ENCODE measurements around the gene BAIAP3. TPM values are rescaled to one million over a fixed set of nuclear protein-coding genes. Genes with fewer than 3 reads are reported as not detected.

BAIAP3 gene
- total RNA-seq, 2 experiments from 2014 or later: 0.12 to 0.46 TPM

GRCh38 chr16:1331712-1332617, 1.5 kb upstream of the BAIAP3 start:
- H3K4me1 Mint-ChIP-seq: peaks cover 16% of the 10 kb centered on the region
- peak; percentile 56 for DNase-seq
- H3K27me3 Mint-ChIP-seq: peaks cover 39% of the 10 kb centered on the region
- no peak overlapping the region for H3K27ac Mint-ChIP-seq
- H3K4me3 Mint-ChIP-seq: no peak overlapping the region
- H3K36me3 Mint-ChIP-seq: no peaks in the 10 kb centered on the region
- H3K9me3 Mint-ChIP-seq: no peaks in the 10 kb centered on the region

GRCh38 chr16:1332618-1333148, 762 bp upstream of the BAIAP3 start:
- Mint-ChIP-seq H3K27ac (no peak overlapping the region), H3K4me3 (no peak overlapping the region), H3K27me3 (peaks cover 39% of the 10 kb centered on the region), H3K9me3 (no peaks in the 10 kb centered on the region), H3K36me3 (no peaks in the 10 kb centered on the region), H3K4me1 (peaks cover 16% of the 10 kb centered on the region)
- DNase-seq: no peak

DNA sequence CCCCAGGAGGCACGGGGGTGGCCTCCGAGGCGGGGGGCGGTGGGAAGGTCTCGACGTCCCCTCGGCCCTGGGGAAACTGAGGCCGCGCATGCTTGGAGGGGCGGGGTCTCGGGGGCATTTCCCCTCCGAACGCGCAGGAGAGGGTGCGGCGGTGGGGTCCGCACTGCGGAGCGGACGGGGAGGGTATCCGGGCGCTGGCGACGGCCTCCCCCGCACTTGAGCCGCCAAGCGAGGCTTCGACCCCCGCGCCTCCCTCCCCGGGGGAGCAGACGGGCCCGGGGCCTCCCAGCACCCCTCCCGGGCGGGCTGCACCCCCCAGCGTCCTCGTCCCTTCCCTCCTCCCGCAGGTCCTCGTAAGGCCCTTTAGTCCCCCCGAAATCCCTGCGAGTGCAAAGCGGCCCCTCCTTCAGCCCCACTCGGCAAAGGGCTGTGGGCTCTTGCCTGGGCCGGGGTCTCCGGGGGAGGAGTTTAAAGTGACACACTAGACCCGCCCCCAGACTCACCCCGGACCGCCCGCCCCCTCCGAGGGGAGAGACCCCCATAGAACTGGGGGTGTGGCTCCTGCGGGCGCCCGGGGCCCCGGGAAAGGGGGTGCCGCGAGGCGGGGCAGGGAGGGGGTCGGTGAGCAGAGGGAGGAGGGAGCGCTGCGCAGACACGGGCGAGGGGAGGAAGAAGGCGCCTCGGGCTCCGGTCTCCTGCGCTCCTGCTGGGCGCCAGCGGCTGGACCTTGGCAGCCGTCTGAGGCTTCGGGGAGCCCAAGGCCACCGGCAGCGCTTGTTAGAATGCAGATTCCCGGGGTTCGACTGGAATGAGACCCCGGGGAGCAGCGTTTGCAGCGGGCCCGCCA, 632 bp downstream of the BAIAP3 start:
- no peak for DNase-seq
- Mint-ChIP-seq H3K27me3 (peaks cover 39% of the 10 kb centered on the region), H3K36me3 (no peaks in the 10 kb centered on the region), H3K4me3 (no peak overlapping the region), H3K4me1 (peaks cover 16% of the 10 kb centered on the region), H3K9me3 (no peaks in the 10 kb centered on the region), H3K27ac (no peak overlapping the region)

DNA sequence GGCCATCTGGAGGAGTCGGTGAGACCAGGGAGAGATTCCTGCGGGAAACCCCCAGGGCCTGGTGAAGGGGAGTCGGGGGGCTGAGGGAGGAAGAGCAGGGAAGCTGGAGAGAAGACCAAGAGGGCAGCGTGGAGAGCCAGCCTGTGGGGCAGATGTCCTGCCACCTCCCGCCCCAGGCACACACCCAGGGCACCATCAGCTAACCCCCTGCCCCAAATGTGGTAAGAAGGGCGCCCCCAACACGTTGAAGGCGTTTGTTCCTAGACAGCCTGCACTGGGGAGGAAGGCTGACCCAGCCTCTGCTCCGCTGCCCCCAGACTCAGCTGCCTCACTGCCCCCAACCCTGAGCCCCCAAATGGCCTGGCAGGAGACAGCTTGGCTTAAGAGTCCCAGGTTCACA, 1.3 kb downstream of the BAIAP3 start:
- Mint-ChIP-seq H3K4me1 (peaks cover 16% of the 10 kb centered on the region), H3K36me3 (no peaks in the 10 kb centered on the region), H3K9me3 (no peaks in the 10 kb centered on the region), H3K27me3 (peaks cover 39% of the 10 kb centered on the region), H3K27ac (no peak overlapping the region), H3K4me3 (no peak overlapping the region)
- DNase-seq: no peak

DNA sequence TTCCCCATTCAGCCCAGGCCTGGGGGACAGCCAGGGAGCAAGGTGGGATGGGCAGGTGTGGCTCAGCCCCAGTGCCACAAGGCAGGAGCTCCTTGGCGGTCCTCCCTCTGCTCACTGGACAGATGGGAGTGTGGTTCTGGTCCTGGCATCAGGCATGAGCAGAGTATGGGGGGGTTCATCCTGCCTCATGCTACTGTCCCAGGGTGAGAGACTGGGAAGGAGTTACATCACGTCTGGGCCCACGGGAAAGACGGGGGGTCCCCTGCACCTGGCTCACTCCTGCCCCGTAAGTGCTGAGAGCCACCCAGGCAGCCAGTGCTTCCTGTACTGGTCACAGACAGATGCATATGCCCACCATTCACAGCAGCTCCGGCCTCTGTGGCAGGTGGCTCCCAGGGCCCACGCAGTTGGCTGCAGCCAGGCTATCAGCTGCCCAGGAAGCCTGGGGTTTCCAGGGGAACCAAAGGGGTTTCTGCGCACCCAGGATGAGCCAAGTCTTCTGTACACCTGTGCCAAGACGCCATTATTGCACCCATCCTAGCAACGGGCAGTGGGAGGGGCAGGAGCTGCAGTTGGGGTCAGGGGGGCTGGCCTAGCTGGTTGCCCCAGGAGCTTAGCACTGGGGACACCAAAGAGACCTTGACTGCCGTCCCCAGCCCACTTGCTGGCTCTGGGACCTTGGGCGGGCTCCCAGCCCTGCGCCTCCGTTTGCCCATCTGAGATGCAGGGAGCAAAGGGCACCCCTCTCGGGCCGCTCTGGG, 1.9 kb downstream of the BAIAP3 start:
- no peak overlapping the region for H3K27ac Mint-ChIP-seq
- no peaks in the 10 kb centered on the region for H3K9me3 Mint-ChIP-seq
- peaks cover 39% of the 10 kb centered on the region for H3K27me3 Mint-ChIP-seq
- no peaks in the 10 kb centered on the region for H3K36me3 Mint-ChIP-seq
- H3K4me3 Mint-ChIP-seq: no peak overlapping the region
- DNase-seq: no peak
- H3K4me1 Mint-ChIP-seq: peaks cover 16% of the 10 kb centered on the region

DNA sequence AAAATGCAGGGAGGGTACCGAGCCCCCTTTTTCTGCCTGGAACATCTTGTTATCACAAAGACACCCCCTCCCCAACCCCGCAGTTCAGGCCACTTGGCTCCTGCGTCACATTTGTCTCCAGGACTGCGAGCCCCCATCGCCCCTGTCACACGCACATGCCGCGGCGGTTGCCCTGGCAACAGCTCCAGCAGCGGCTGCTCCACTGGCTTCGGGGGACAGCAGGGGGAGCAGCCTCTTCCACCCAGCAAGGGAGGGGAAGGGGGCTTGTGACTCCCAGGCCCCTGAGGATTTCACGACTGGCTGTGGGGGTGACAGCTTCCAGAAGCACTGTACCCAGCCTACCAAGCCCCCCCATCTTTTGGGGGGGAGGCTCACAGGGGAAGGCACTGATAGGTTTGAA, 2.6 kb downstream of the BAIAP3 start:
- Mint-ChIP-seq H3K36me3 (no peaks in the 10 kb centered on the region), H3K4me3 (no peak overlapping the region), H3K27ac (no peak overlapping the region), H3K4me1 (peaks cover 16% of the 10 kb centered on the region), H3K9me3 (no peaks in the 10 kb centered on the region), H3K27me3 (peaks cover 39% of the 10 kb centered on the region)
- peak; percentile 41 for DNase-seq

- peaks cover 34% of the 10 kb centered on the region for H3K27me3 Mint-ChIP-seq
These were observed 3.2 kb downstream of the BAIAP3 start for GRCh38 chr16:1336619-1337018.

DNA sequence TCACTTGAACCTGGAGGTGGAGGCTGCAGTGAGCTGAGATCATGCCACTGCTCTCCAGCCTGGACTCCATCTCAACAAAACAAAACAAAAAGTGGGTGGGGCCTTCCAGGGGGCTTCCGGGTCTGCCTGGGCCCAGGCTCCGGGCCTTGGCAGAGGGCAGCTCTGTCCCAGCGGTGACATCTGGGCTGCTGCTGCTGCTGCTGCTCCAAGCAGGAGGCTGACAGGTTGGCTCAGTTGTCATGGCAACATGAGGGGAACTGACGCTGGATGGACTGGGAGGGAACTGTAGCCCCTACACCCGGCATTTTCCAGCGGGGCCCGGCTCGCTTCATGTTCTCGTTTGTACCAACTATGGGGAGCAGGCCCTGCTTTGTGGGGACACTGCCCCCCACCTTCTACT, 4.0 kb downstream of the BAIAP3 start:
- no peaks in the 10 kb centered on the region for H3K9me3 Mint-ChIP-seq
- H3K27me3 Mint-ChIP-seq: peaks cover 26% of the 10 kb centered on the region
- no peak for DNase-seq
- H3K36me3 Mint-ChIP-seq: no peaks in the 10 kb centered on the region
- no peak overlapping the region for H3K4me3 Mint-ChIP-seq
- no peak overlapping the region for H3K27ac Mint-ChIP-seq
- H3K4me1 Mint-ChIP-seq: peaks cover 11% of the 10 kb centered on the region

More at GRCh38 chr16:1336619-1337018, 3.2 kb downstream of the BAIAP3 start:
- no peak overlapping the region for H3K27ac Mint-ChIP-seq
- H3K9me3 Mint-ChIP-seq: no peaks in the 10 kb centered on the region
- H3K4me1 Mint-ChIP-seq: peaks cover 11% of the 10 kb centered on the region
- DNase-seq: no peak
- no peak overlapping the region for H3K4me3 Mint-ChIP-seq
- H3K36me3 Mint-ChIP-seq: no peaks in the 10 kb centered on the region

DNA sequence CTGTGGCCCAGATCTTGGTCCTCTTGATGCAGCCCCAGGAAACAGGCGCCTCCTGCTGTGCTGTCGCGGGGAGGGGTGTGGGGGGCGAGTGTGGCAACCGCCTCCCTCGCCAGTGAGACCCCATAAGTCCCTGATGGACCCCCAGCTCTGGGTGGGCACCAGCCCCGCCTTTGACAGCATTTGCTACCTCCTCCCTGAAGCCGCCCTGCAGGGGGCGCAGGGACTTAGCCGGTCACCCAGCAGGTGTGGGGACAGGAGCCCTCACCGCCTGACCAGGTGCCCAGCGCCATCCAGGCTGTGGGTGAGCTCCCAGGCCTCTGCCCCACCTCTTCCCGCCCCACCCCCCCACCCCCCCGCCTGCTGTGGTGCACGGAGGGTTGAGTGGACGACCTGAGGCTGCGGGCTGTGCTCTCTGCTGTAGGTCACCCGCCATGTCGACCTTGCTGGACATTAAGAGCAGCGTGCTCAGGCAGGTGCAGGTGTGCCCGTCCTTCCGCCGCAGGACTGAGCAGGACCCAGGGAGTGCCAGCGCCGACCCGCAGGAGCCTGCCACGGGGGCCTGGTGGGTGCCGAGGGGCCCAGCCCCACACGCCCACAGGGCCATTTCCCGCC, 4.8 kb downstream of the BAIAP3 start:
- Mint-ChIP-seq H3K4me1 (peaks cover 15% of the 10 kb centered on the region), H3K27ac (no peak overlapping the region), H3K27me3 (peaks cover 21% of the 10 kb centered on the region), H3K9me3 (no peaks in the 10 kb centered on the region), H3K36me3 (no peaks in the 10 kb centered on the region), H3K4me3 (no peak overlapping the region)
- peak; percentile 52 for DNase-seq

GRCh38 chr16:1338855-1339675, 5.6 kb downstream of the BAIAP3 start:
- no peak overlapping the region for H3K4me3 Mint-ChIP-seq
- no peak overlapping the region for H3K27ac Mint-ChIP-seq
- H3K4me1 Mint-ChIP-seq: peaks cover 18% of the 10 kb centered on the region
- H3K27me3 Mint-ChIP-seq: peaks cover 21% of the 10 kb centered on the region
- H3K36me3 Mint-ChIP-seq: no peaks in the 10 kb centered on the region
- no peaks in the 10 kb centered on the region for H3K9me3 Mint-ChIP-seq
- no peak for DNase-seq

- Mint-ChIP-seq H3K27ac (no peak overlapping the region), H3K27me3 (peaks cover 2% of the 10 kb centered on the region), H3K4me3 (no peak overlapping the region), H3K4me1 (peaks cover 16% of the 10 kb centered on the region), H3K36me3 (no peaks in the 10 kb centered on the region), H3K9me3 (no peaks in the 10 kb centered on the region)
- no peak for DNase-seq
These were observed 7.5 kb downstream of the BAIAP3 start for GRCh38 chr16:1340730-1341494.

GRCh38 chr16:1341495-1342420, 8.3 kb downstream of the BAIAP3 start:
- Mint-ChIP-seq H3K9me3 (no peaks in the 10 kb centered on the region), H3K4me1 (peaks cover 16% of the 10 kb centered on the region), H3K27me3 (no peaks in the 10 kb centered on the region), H3K4me3 (no peak overlapping the region), H3K27ac (no peak overlapping the region), H3K36me3 (no peaks in the 10 kb centered on the region)
- DNase-seq: no peak
